ENCODE measurements around the gene TLK2. TPM values are rescaled to one million over a fixed set of nuclear protein-coding genes. Genes with fewer than 3 reads are reported as not detected.
"Not testable (repeated sequence)": the region's sequence is repeated elsewhere in the genome, so short reads cannot be mapped to it uniquely, and the experiment has no call there.

Gene TLK2
- total RNA-seq, 2 experiments from 2014 or later, result 27.1 to 29.5 TPM

GRCh38 chr17:62470666-62471379, 7.8 kb upstream of the TLK2 start:
- CTCF ChIA-PET, result interaction anchor here (1.2 kb wide), 1 partner anchor 48 kb away, joined by 3 read pairs; no protein-coding TSS in a partner anchor
- H3K27ac Mint-ChIP-seq, result peak overlapping the region; percentile 5
- H3K9me3 Mint-ChIP-seq; H3K4me3 Mint-ChIP-seq; H3K4me1 Mint-ChIP-seq (ENCODE audit: low read depth); intact Hi-C loops (cut with micrococcal nuclease); H3K36me3 Mint-ChIP-seq (ENCODE audit: low read depth); H3K27me3 Mint-ChIP-seq (ENCODE audit: low read depth): not testable (repeated sequence)
- peak; percentile 79 for DNase-seq

GRCh38 chr17:62471380-62471880, 7.2 kb upstream of the TLK2 start:
- intact Hi-C loops (cut with micrococcal nuclease); H3K36me3 Mint-ChIP-seq (ENCODE audit: low read depth); H3K4me1 Mint-ChIP-seq (ENCODE audit: low read depth); H3K27me3 Mint-ChIP-seq (ENCODE audit: low read depth); H3K27ac Mint-ChIP-seq; DNase-seq; H3K4me3 Mint-ChIP-seq; H3K9me3 Mint-ChIP-seq: not testable (repeated sequence)
- CTCF ChIA-PET, result interaction anchor here (1.2 kb wide), 1 partner anchor 49 kb away, joined by 3 read pairs; no protein-coding TSS in a partner anchor

GRCh38 chr17:62473030-62473982, 5.3 kb upstream of the TLK2 start:
- peaks cover 13% of the 10 kb centered on the region for H3K4me1 Mint-ChIP-seq (ENCODE audit: low read depth)
- CTCF ChIA-PET; DNase-seq; H3K4me3 Mint-ChIP-seq; H3K9me3 Mint-ChIP-seq; intact Hi-C loops (cut with micrococcal nuclease); H3K36me3 Mint-ChIP-seq (ENCODE audit: low read depth); H3K27me3 Mint-ChIP-seq (ENCODE audit: low read depth); H3K27ac Mint-ChIP-seq: not testable (repeated sequence)

- DNase-seq; H3K9me3 Mint-ChIP-seq; H3K27me3 Mint-ChIP-seq (ENCODE audit: low read depth); H3K36me3 Mint-ChIP-seq (ENCODE audit: low read depth); CTCF ChIA-PET: not testable (repeated sequence)
- Mint-ChIP-seq H3K4me3 (peak overlapping the region; percentile 73), H3K4me1 (ENCODE audit: low read depth) (peaks cover 23% of the 10 kb centered on the region), H3K27ac (peak overlapping the region; percentile 39)
- intact Hi-C loops (cut with micrococcal nuclease), result loop anchor here (5.0 kb wide), 2 partner anchors 55 to 490 kb away; partner anchors contain the start of genes METTL2A and TANC2
These were observed 1.5 kb upstream of the TLK2 start for GRCh38 chr17:62477111-62477510.

- H3K27me3 Mint-ChIP-seq (ENCODE audit: low read depth); H3K9me3 Mint-ChIP-seq; H3K36me3 Mint-ChIP-seq (ENCODE audit: low read depth); CTCF ChIA-PET: not testable (repeated sequence)
- Mint-ChIP-seq H3K27ac (peak overlapping the region; percentile 36), H3K4me1 (ENCODE audit: low read depth) (peaks cover 30% of the 10 kb centered on the region), H3K4me3 (peak overlapping the region; percentile 73)
- intact Hi-C loops (cut with micrococcal nuclease), result loop anchor here (5.0 kb wide), 2 partner anchors 56 to 489 kb away; partner anchors contain the start of genes METTL2A and TANC2
- peak; percentile 42 for DNase-seq
These were observed 762 bp upstream of the TLK2 start for GRCh38 chr17:62477718-62478408.

- H3K4me1 Mint-ChIP-seq (ENCODE audit: low read depth), result peaks cover 35% of the 10 kb centered on the region
- intact Hi-C loops (cut with micrococcal nuclease), result loop anchor here (5.0 kb wide), 2 partner anchors 57 to 488 kb away; partner anchors contain the start of genes METTL2A and TANC2
- H3K4me3 Mint-ChIP-seq, result peak overlapping the region; percentile 89
- CTCF ChIA-PET; H3K27me3 Mint-ChIP-seq (ENCODE audit: low read depth); H3K9me3 Mint-ChIP-seq; H3K36me3 Mint-ChIP-seq (ENCODE audit: low read depth): not testable (repeated sequence)
- DNase-seq, result peak; percentile 25
- peak overlapping the region; percentile 95 for H3K27ac Mint-ChIP-seq
These were observed 434 bp downstream of the TLK2 start for GRCh38 chr17:62478880-62479638.

- H3K27me3 Mint-ChIP-seq (ENCODE audit: low read depth); CTCF ChIA-PET; H3K36me3 Mint-ChIP-seq (ENCODE audit: low read depth); H3K9me3 Mint-ChIP-seq: not testable (repeated sequence)
- intact Hi-C loops (cut with micrococcal nuclease), result loop anchor here (5.0 kb wide), 2 partner anchors 57 to 488 kb away; partner anchors contain the start of genes METTL2A and TANC2
- H3K4me1 Mint-ChIP-seq (ENCODE audit: low read depth), result peaks cover 37% of the 10 kb centered on the region
- H3K4me3 Mint-ChIP-seq, result peak overlapping the region; percentile 89
- DNase-seq, result peak; percentile 29
- peak overlapping the region; percentile 95 for H3K27ac Mint-ChIP-seq
These were observed 1.1 kb downstream of the TLK2 start for GRCh38 chr17:62479639-62480258.

GRCh38 chr17:62482553-62482952, 3.9 kb downstream of the TLK2 start:
- CTCF ChIA-PET; intact Hi-C loops (cut with micrococcal nuclease); H3K36me3 Mint-ChIP-seq (ENCODE audit: low read depth); H3K4me3 Mint-ChIP-seq; H3K27ac Mint-ChIP-seq; H3K27me3 Mint-ChIP-seq (ENCODE audit: low read depth); H3K9me3 Mint-ChIP-seq; DNase-seq: not testable (repeated sequence)
- peaks cover 49% of the 10 kb centered on the region for H3K4me1 Mint-ChIP-seq (ENCODE audit: low read depth)

- H3K4me1 Mint-ChIP-seq (ENCODE audit: low read depth), result peaks cover 35% of the 10 kb centered on the region
- H3K27ac Mint-ChIP-seq; intact Hi-C loops (cut with micrococcal nuclease); H3K27me3 Mint-ChIP-seq (ENCODE audit: low read depth); CTCF ChIA-PET; DNase-seq; H3K9me3 Mint-ChIP-seq; H3K36me3 Mint-ChIP-seq (ENCODE audit: low read depth); H3K4me3 Mint-ChIP-seq: not testable (repeated sequence)
These were observed 12.4 kb downstream of the TLK2 start for GRCh38 chr17:62490990-62491389.

GRCh38 chr17:62493049-62493655, 14.5 kb downstream of the TLK2 start:
- H3K4me1 Mint-ChIP-seq (ENCODE audit: low read depth), result peaks cover 32% of the 10 kb centered on the region
- H3K4me3 Mint-ChIP-seq; CTCF ChIA-PET; DNase-seq; H3K36me3 Mint-ChIP-seq (ENCODE audit: low read depth); H3K27me3 Mint-ChIP-seq (ENCODE audit: low read depth); intact Hi-C loops (cut with micrococcal nuclease); H3K9me3 Mint-ChIP-seq; H3K27ac Mint-ChIP-seq: not testable (repeated sequence)

- H3K4me1 Mint-ChIP-seq (ENCODE audit: low read depth), result peaks cover 33% of the 10 kb centered on the region
- not testable (repeated sequence) for H3K27me3 Mint-ChIP-seq (ENCODE audit: low read depth)
These were observed 15.4 kb downstream of the TLK2 start for GRCh38 chr17:62494073-62494472.

More at GRCh38 chr17:62494073-62494472, 15.4 kb downstream of the TLK2 start:
- H3K27ac Mint-ChIP-seq; H3K36me3 Mint-ChIP-seq (ENCODE audit: low read depth); H3K4me3 Mint-ChIP-seq; DNase-seq; intact Hi-C loops (cut with micrococcal nuclease); H3K9me3 Mint-ChIP-seq; CTCF ChIA-PET: not testable (repeated sequence)

All from activated naive CD4-positive, alpha-beta T cell treated with anti-CD3 and anti-CD28 coated beads for 36 hours (primary cell).